MM.1S (cell line): Measurements from ENCODE around the gene TTC1.

ENCODE experiments used
- DNase-seq: peaks from one replicate; pipeline ENCODE4 v3.0.0-alpha.2; 2015
- H2AFZ ChIP-seq: fragments of 300-600 bp; sonication (generic); 2 replicates; pipeline ENCODE4 v1.6.0; 2016; ENCODE audit warnings: antibody characterized with exemption, low read length
- H3F3A ChIP-seq: fragments of 300-600 bp; sonication (generic); 2 replicates; pipeline ENCODE4 v1.6.1; 2016; ENCODE audit warnings: mild to moderate bottlenecking, antibody characterized with exemption, low read length, moderate library complexity, mixed read lengths; ENCODE audit not compliant: insufficient read depth
- H3K27ac ChIP-seq: fragments of 300-600 bp; sonication (generic); 2 replicates; pipeline ENCODE4 v1.5.1; 2016; ENCODE audit warnings: mild to moderate bottlenecking, low read length
- H3K27me3 ChIP-seq: fragments of 300-600 bp; sonication (generic); replicated peaks from 2 replicates; pipeline ENCODE4 v1.6.0; 2016; ENCODE audit warnings: low read length; ENCODE audit not compliant: insufficient read depth
- H3K36me3 ChIP-seq: fragments of 300-600 bp; sonication (generic); replicated peaks from 2 replicates; pipeline ENCODE4 v1.6.1; 2016; ENCODE audit warnings: mild to moderate bottlenecking, low read length, mixed read lengths; ENCODE audit not compliant: insufficient read depth
- H3K4me1 ChIP-seq: fragments of 300-600 bp; sonication (generic); 2 replicates; pipeline ENCODE4 v1.6.1; 2016; ENCODE audit warnings: low read length, mixed read lengths
- H3K4me2 ChIP-seq: fragments of 300-600 bp; sonication (generic); 2 replicates; pipeline ENCODE4 v1.6.0; 2016; ENCODE audit warnings: low read depth, low read length
- H3K4me3 ChIP-seq: fragments of 300-600 bp; sonication (generic); 2 replicates; pipeline ENCODE4 v1.5.1; 2016; ENCODE audit warnings: low read length, mixed read lengths
- H3K79me2 ChIP-seq: fragments of 300-600 bp; sonication (generic); 2 replicates; pipeline ENCODE4 v1.6.1; 2016; ENCODE audit warnings: mixed run types, low read length, mixed read lengths
- H3K9ac ChIP-seq: fragments of 300-600 bp; sonication (generic); 2 replicates; pipeline ENCODE4 v1.6.1; 2016; ENCODE audit warnings: low read length, mixed read lengths
- H3K9me2 ChIP-seq: fragments of 300-600 bp; sonication (generic); replicated peaks from 2 replicates; pipeline ENCODE4 v1.6.1; 2016; ENCODE audit warnings: mild to moderate bottlenecking, low read length, mixed read lengths; ENCODE audit not compliant: insufficient read depth
- H3K9me3 ChIP-seq: fragments of 300-600 bp; sonication (generic); replicated peaks from 2 replicates; pipeline ENCODE4 v1.6.1; 2016; ENCODE audit warnings: mild to moderate bottlenecking, low read length, mixed read lengths; ENCODE audit not compliant: insufficient read depth
- H4K20me1 ChIP-seq: fragments of 300-600 bp; sonication (generic); 2 replicates; pipeline ENCODE4 v1.6.1; 2016; ENCODE audit warnings: mild to moderate bottlenecking, low read length, moderate library complexity, mixed read lengths; ENCODE audit not compliant: insufficient read depth
- EZH2 ChIP-seq: fragments of 300-600 bp; sonication (generic); optimal IDR thresholded peaks from 2 replicates; pipeline ENCODE3; 2017; ENCODE audit warnings: low read depth, mild to moderate bottlenecking, antibody characterized with exemption, low read length, mixed read lengths
- EZH2phosphoT487 ChIP-seq: fragments of 300-600 bp; sonication (generic); IDR thresholded peaks from 2 replicates; pipeline ENCODE4 v1.6.1; 2018; ENCODE audit warnings: antibody characterized with exemption, low read length
- TF ChIP-seq, protein P1 (sequence below): fragments of 300-600 bp; sonication (generic); IDR thresholded peaks from 2 replicates; pipeline ENCODE4 v1.5.1; 2016; ENCODE audit warnings: antibody characterized with exemption, low read length, mixed read lengths

The TTC1 gene

DNA sequence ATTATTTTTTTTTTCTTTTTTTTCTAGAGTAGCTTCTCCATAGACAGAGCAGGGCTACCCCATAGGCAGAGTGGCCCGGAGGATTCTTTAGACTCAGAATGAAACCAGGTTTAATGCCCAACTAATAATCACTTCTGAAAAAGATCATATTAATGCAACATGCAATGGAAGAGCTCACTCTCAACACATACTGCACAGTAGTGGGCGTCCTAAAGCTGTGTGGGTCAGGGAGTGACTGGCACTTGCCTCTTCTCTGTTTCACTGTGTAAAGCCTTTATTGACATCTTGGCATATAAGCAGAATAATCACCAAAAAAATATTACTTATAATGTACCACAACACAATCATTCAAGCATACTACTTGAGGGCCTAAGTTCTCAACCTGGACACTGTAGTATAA, 99.2 kb downstream of the TTC1 start:
- no peaks in the 10 kb centered on the region for H3K9me3 ChIP-seq
- no peak for DNase-seq
- no peaks in the 10 kb centered on the region for H3K9me2 ChIP-seq
- peaks cover 6% of the 10 kb centered on the region; the same call in 1 of the 2 replicates for H3K4me1 ChIP-seq
- no peaks in the 10 kb centered on the region; the same call in 1 of the 2 replicates for H4K20me1 ChIP-seq
- H3F3A ChIP-seq: peaks cover 2% of the 10 kb centered on the region; the same call in 1 of the 2 replicates
- H3K36me3 ChIP-seq: peaks cover 7% of the 10 kb centered on the region; the same call in 1 of the 2 replicates
- TF ChIP-seq EZH2phosphoT487: no peak
- TF ChIP-seq EZH2: no peak
- TF ChIP-seq, protein P1, sequence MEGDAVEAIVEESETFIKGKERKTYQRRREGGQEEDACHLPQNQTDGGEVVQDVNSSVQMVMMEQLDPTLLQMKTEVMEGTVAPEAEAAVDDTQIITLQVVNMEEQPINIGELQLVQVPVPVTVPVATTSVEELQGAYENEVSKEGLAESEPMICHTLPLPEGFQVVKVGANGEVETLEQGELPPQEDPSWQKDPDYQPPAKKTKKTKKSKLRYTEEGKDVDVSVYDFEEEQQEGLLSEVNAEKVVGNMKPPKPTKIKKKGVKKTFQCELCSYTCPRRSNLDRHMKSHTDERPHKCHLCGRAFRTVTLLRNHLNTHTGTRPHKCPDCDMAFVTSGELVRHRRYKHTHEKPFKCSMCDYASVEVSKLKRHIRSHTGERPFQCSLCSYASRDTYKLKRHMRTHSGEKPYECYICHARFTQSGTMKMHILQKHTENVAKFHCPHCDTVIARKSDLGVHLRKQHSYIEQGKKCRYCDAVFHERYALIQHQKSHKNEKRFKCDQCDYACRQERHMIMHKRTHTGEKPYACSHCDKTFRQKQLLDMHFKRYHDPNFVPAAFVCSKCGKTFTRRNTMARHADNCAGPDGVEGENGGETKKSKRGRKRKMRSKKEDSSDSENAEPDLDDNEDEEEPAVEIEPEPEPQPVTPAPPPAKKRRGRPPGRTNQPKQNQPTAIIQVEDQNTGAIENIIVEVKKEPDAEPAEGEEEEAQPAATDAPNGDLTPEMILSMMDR: no peak
- no peak overlapping the region for H2AFZ ChIP-seq
- peaks cover 46% of the 10 kb centered on the region for H3K79me2 ChIP-seq
- H3K27me3 ChIP-seq: no peaks in the 10 kb centered on the region
- H3K4me3 ChIP-seq: no peak overlapping the region
- no peak overlapping the region for H3K9ac ChIP-seq
- H3K27ac ChIP-seq: no peak overlapping the region
- H3K4me2 ChIP-seq: no peak overlapping the region
